Measurements from ENCODE around the gene KPNA6. TPM values are rescaled to one million over a fixed set of nuclear protein-coding genes. Genes with fewer than 3 reads are reported as not detected.
A peak's percentile ranks its signal among the peaks of the same experiment; 100 is the strongest.

Gene KPNA6
- total RNA-seq, 1 experiment from 2014 or later = 104 TPM

DNA sequence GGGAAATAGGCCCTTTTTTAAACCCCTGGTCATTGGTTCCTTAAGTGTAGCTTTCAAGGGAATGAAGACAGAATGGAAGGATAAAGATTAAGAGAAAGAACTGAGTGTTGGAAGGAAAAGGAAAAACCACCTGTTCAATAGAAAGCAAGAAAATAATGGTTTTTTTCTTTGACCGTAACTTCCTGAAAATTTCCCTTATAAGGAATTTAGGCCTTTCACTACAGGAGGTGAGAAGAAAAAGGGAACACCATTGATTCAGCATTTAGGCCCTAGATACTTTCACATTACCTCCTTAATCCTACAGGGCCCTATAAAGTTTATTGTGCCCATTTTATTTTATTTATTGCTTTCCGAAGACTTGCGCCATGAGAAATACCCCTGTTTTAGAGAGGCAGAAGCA lies 18.9 kb downstream of the KPNA6 start (continued):
- TF ChIP-seq PREB (CRISPR knock-in tag; IDR thresholded peaks at IDR 0.05; ENCODE audit: borderline replicate concordance) (no peak), SMAD3 (CRISPR knock-in tag; IDR thresholded peaks at IDR 0.05; ENCODE audit: borderline replicate concordance) (no peak)

- DNase-seq (ENCODE audit: low spot score) (no peak), ATAC-seq (no peak; the same call in 1 of the 2 replicates)
- POLR2A ChIA-PET = interaction anchor here (0.6 to 1.2 kb wide), 2 partner anchors 22 to 52 kb away, joined by 3 to 5 read pairs; partner anchors contain the start of gene TXLNA
- Mint-ChIP-seq H3K4me1 (peaks cover 25% of the 10 kb centered on the region), H3K9me3 (no peaks in the 10 kb centered on the region), H3K36me3 (no peaks in the 10 kb centered on the region), H3K27ac (peak overlapping the region; percentile 31), H3K4me3 (no peak overlapping the region), H3K27me3 (ENCODE audit: low read depth) (no peaks in the 10 kb centered on the region)
- CTCF ChIA-PET = interaction anchor here (0.7 to 4.1 kb wide), 13 partner anchors 9 to 236 kb away, joined by 3 to 20 read pairs (median 4); partner anchors contain the start of genes KPNA6, TMEM39B and TXLNA
- TF ChIP-seq ATF2 (CRISPR knock-in tag; IDR thresholded peaks at IDR 0.05; ENCODE audit: borderline replicate concordance, low read depth) = no peak
- TF ChIP-seq ESRRA (CRISPR knock-in tag; IDR thresholded peaks at IDR 0.05; ENCODE audit: borderline replicate concordance) = no peak
- no peak for TF ChIP-seq JUN (CRISPR knock-in tag; IDR thresholded peaks at IDR 0.05)
Measured at GRCh38 chr1:32127409-32128198, 19.7 kb downstream of the KPNA6 start.

DNA sequence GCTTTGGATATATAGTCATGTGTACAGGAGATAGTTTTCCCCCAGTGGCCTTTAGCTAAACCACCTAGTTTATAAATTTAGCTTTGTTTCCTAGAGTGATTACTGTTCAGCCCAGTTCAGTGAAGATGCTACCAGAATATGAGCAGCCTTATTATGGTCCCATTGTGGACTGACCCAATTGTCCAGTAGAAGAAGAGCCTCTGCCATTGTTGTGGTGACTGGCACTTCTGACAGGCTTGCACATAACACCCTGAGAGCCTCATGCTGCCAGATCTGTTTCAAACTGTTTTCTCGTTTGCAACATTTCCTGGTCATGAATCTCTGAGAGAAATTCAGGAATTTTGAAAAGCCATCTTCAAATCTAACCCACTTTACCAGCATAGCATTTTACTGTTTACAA lies 20.6 kb downstream of the KPNA6 start:
- no peak for TF ChIP-seq ZNF232 (CRISPR knock-in tag; IDR thresholded peaks at IDR 0.05)
- TF ChIP-seq PRRX2 (CRISPR knock-in tag; IDR thresholded peaks at IDR 0.05) = no peak
- no peak for TF ChIP-seq FOXJ3 (CRISPR knock-in tag; IDR thresholded peaks at IDR 0.05; ENCODE audit: borderline replicate concordance)
- TF ChIP-seq ATF1 (CRISPR knock-in tag; IDR thresholded peaks at IDR 0.05) = no peak
- TF ChIP-seq, protein P1, sequence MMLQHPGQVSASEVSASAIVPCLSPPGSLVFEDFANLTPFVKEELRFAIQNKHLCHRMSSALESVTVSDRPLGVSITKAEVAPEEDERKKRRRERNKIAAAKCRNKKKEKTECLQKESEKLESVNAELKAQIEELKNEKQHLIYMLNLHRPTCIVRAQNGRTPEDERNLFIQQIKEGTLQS (CRISPR knock-in tag; conservative IDR thresholded peaks at IDR 0.05) = no peak
- no peak for TF ChIP-seq JAZF1 (CRISPR knock-in tag; IDR thresholded peaks at IDR 0.05)
- no peak for TF ChIP-seq MAX (CRISPR knock-in tag; IDR thresholded peaks at IDR 0.05)
- TF ChIP-seq, protein P2, sequence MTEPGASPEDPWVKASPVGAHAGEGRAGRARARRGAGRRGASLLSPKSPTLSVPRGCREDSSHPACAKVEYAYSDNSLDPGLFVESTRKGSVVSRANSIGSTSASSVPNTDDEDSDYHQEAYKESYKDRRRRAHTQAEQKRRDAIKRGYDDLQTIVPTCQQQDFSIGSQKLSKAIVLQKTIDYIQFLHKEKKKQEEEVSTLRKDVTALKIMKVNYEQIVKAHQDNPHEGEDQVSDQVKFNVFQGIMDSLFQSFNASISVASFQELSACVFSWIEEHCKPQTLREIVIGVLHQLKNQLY (CRISPR knock-in tag; IDR thresholded peaks at IDR 0.05) = no peak
- TF ChIP-seq, protein P3, sequence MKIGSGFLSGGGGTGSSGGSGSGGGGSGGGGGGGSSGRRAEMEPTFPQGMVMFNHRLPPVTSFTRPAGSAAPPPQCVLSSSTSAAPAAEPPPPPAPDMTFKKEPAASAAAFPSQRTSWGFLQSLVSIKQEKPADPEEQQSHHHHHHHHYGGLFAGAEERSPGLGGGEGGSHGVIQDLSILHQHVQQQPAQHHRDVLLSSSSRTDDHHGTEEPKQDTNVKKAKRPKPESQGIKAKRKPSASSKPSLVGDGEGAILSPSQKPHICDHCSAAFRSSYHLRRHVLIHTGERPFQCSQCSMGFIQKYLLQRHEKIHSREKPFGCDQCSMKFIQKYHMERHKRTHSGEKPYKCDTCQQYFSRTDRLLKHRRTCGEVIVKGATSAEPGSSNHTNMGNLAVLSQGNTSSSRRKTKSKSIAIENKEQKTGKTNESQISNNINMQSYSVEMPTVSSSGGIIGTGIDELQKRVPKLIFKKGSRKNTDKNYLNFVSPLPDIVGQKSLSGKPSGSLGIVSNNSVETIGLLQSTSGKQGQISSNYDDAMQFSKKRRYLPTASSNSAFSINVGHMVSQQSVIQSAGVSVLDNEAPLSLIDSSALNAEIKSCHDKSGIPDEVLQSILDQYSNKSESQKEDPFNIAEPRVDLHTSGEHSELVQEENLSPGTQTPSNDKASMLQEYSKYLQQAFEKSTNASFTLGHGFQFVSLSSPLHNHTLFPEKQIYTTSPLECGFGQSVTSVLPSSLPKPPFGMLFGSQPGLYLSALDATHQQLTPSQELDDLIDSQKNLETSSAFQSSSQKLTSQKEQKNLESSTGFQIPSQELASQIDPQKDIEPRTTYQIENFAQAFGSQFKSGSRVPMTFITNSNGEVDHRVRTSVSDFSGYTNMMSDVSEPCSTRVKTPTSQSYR (CRISPR knock-in tag; IDR thresholded peaks at IDR 0.05) = no peak
- no peak for TF ChIP-seq RORB (CRISPR knock-in tag; IDR thresholded peaks at IDR 0.05)
- no peak for TF ChIP-seq ESRRA (CRISPR knock-in tag; IDR thresholded peaks at IDR 0.05; ENCODE audit: borderline replicate concordance)
- TF ChIP-seq GRHL2 (CRISPR knock-in tag; IDR thresholded peaks at IDR 0.05; ENCODE audit: insufficient replicate concordance, severe bottlenecking) = no peak
- no peaks in the 10 kb centered on the region for H3K36me3 Mint-ChIP-seq
- DNase-seq (ENCODE audit: low spot score) (no peak), ATAC-seq (no peak)
- H3K27ac Mint-ChIP-seq = no peak overlapping the region
- no peak overlapping the region for H3K4me3 Mint-ChIP-seq
- CTCF ChIA-PET = interaction anchor here (0.7 to 4.1 kb wide), 13 partner anchors 10 to 237 kb away, joined by 3 to 20 read pairs (median 4); partner anchors contain the start of genes KPNA6 and TMEM39B
- H3K4me1 Mint-ChIP-seq = peaks cover 25% of the 10 kb centered on the region
- no peaks in the 10 kb centered on the region for H3K9me3 Mint-ChIP-seq
- no peaks in the 10 kb centered on the region for H3K27me3 Mint-ChIP-seq (ENCODE audit: low read depth)
- POLR2A ChIA-PET = interaction anchor here (1.2 kb wide), 1 partner anchor 51 kb away, joined by 3 read pairs; the partner anchor contains the start of gene TXLNA

Data from WTC11 (cell line).